ENCODE data around the gene OTULIN. TPM values are rescaled to one million over a fixed set of nuclear protein-coding genes. Genes with fewer than 3 reads are reported as not detected.
A peak's percentile ranks its signal among the peaks of the same experiment; 100 is the strongest.

Gene OTULIN
- total RNA-seq, 4 donors from 2014 or later: 23.9 to 38.6 (median 34.5) TPM

GRCh38 chr5:14735944-14736343 lies 71.4 kb downstream of the OTULIN start:
- Histone ChIP-seq H3K27ac (no peak overlapping the region), H3K36me3 (peaks cover 0 to 80% (median 0%) of the 10 kb centered on the region in 3 donors), H3K9me3 (no peaks in the 10 kb centered on the region), H3K4me1 (peaks cover 0 to 3% (median 0%) of the 10 kb centered on the region in 3 donors), H3K27me3 (no peaks in the 10 kb centered on the region), H3K4me3 (no peak overlapping the region)
- WGBS, 2 donors: 81 to 84% methylated on average over 3 to 4 of the region's 4 CpGs
- DNase-seq: no peak
- intact Hi-C loops (cut with DNase I): no loop called here
- TF ChIP-seq CTCF (IDR thresholded peaks at IDR 0.05) (no peak), POLR2A (IDR thresholded peaks at IDR 0.05) (no peak)

DNA sequence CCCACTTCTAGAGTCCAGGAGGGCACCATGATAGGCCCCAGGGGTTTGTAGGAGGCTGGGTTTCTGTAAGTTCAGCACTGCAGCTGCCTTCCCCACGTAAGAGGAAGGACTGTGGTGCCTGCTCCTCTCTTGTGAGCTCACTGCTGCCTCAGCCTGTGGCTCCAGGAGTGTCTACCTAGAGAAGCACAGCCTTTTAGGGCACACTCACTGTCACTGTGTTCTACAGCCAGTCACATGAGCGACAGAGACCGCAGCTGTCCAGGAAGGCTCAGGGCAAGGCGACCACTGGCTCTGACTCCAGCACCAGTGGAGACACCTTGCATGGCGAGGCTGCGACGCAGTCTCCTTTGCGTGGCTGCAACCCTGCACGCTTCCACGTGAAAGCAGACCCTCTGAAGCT lies 72.8 kb downstream of the OTULIN start:
- Histone ChIP-seq H3K27ac (no peak overlapping the region), H3K4me1 (peaks cover 0 to 3% (median 0%) of the 10 kb centered on the region in 3 donors), H3K9me3 (no peaks in the 10 kb centered on the region), H3K4me3 (no peak overlapping the region), H3K27me3 (no peaks in the 10 kb centered on the region), H3K36me3 (peaks cover 0 to 84% (median 1%) of the 10 kb centered on the region in 3 donors)
- no peak for DNase-seq
- TF ChIP-seq CTCF (IDR thresholded peaks at IDR 0.05): no peak
- TF ChIP-seq POLR2A (IDR thresholded peaks at IDR 0.05): no peak
- WGBS, 2 donors: 94% methylated on average over 7 to 9 of the region's 10 CpGs
- intact Hi-C loops (cut with DNase I): no loop called here

DNA sequence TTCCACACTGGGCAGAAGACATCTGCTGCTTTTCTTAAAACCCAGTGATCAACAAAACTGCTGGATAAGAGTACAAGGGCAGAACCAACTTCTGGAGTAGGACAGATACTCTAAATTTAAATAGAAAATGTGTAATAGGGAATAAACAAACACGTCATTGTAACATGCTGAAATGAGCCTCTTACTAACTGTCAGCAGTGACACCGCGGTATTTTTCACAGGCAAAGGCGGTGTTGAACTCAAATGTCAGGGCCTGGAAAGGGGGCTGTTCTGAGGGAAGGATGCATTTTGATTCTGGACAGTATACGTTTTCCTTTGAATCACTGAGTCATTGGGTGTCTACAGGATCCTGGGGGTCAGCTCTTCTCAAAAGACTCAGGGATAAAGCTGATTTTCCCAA lies 73.5 kb downstream of the OTULIN start:
- intact Hi-C loops (cut with DNase I): no loop called here
- H3K27me3 ChIP-seq: no peaks in the 10 kb centered on the region
- H3K4me1 ChIP-seq: peaks cover 0 to 3% (median 0%) of the 10 kb centered on the region in 3 donors
- 85 to 91% methylated on average over 5 of the region's 5 CpGs for WGBS, 2 donors
- no peak overlapping the region for H3K27ac ChIP-seq
- no peak for DNase-seq
- H3K36me3 ChIP-seq: peaks cover 0 to 85% (median 5%) of the 10 kb centered on the region in 3 donors
- H3K4me3 ChIP-seq: no peak overlapping the region
- TF ChIP-seq POLR2A (IDR thresholded peaks at IDR 0.05): no peak
- TF ChIP-seq CTCF (IDR thresholded peaks at IDR 0.05): no peak
- H3K9me3 ChIP-seq: no peaks in the 10 kb centered on the region

DNA sequence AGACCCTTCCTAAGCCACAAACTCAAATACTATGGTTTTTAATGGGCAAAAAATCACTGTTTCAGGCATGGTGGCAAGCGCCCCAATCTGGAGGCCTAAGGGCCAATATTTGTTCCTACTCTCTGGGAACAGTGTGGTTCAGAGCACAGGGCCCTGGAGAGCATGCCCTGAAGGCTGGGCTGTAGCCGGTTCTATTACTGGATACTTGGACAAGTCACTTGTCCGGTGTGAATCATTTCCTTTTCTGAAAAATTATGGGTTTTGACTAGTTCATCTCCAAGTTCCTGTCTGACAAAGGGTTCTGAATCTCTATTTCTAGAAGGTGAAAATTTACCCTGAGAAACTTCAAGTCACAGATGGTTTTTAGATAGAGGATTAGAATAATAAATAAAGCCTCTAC lies 75.0 kb downstream of the OTULIN start:
- Histone ChIP-seq H3K4me1 (peaks cover 0 to 3% (median 0%) of the 10 kb centered on the region in 3 donors), H3K4me3 (no peak overlapping the region), H3K36me3 (peaks cover 0 to 77% (median 8%) of the 10 kb centered on the region in 3 donors), H3K27me3 (no peaks in the 10 kb centered on the region), H3K27ac (peak overlapping the region in 1 of 4 donors; percentile 25), H3K9me3 (no peaks in the 10 kb centered on the region)
- intact Hi-C loops (cut with DNase I): no loop called here
- DNase-seq: no peak
- no peak for TF ChIP-seq POLR2A (IDR thresholded peaks at IDR 0.05)
- TF ChIP-seq CTCF (IDR thresholded peaks at IDR 0.05): no peak
- 27 to 57% methylated on average over 2 to 3 of the region's 3 CpGs for WGBS, 2 donors

DNA sequence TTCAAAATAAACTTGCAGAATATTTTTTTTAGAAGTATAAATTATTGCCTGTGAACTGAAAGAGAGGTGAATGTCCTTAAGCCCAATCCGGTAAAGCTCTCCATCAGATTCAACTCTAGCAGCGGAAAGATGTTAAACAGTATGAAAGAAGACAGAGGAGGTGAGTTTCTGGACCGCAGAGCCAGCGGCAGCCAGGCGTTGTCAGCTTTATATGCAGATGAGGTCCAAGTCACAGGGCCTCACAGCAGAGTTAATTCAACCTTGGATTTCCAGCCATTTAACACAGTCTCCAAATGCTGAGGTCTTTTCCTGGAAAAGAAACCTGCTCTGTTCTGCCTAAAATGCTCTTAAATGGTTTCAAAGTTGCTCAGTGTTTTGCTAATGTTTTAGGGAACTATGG lies 75.5 kb downstream of the OTULIN start:
- whole genome bisulfite sequencing, 2 donors: 91 to 95% methylated on average over 5 of the region's 5 CpGs
- TF ChIP-seq POLR2A (IDR thresholded peaks at IDR 0.05) (no peak), CTCF (IDR thresholded peaks at IDR 0.05) (no peak)
- Histone ChIP-seq H3K27ac (peak overlapping the region in 1 of 4 donors; percentile 25), H3K4me1 (peaks cover 0 to 3% (median 0%) of the 10 kb centered on the region in 3 donors), H3K36me3 (peaks cover 0 to 79% (median 9%) of the 10 kb centered on the region in 3 donors), H3K27me3 (no peaks in the 10 kb centered on the region), H3K9me3 (no peaks in the 10 kb centered on the region), H3K4me3 (no peak overlapping the region)
- DNase-seq: no peak
- intact Hi-C loops (cut with DNase I): no loop called here

All from esophagus squamous epithelium (tissue), 5 donors.